Measurements from ENCODE around the gene BCR. TPM values are rescaled to one million over a fixed set of nuclear protein-coding genes. Genes with fewer than 3 reads are reported as not detected.
"Not testable (repeated sequence)": the region's sequence is repeated elsewhere in the genome, so short reads cannot be mapped to it uniquely, and the experiment has no call there.

BCR gene
- total and polyA plus RNA-seq, 2 donors (not counting 1 experiment from before 2014, with no cell fraction given), result 30.2 to 46.4 TPM

DNA sequence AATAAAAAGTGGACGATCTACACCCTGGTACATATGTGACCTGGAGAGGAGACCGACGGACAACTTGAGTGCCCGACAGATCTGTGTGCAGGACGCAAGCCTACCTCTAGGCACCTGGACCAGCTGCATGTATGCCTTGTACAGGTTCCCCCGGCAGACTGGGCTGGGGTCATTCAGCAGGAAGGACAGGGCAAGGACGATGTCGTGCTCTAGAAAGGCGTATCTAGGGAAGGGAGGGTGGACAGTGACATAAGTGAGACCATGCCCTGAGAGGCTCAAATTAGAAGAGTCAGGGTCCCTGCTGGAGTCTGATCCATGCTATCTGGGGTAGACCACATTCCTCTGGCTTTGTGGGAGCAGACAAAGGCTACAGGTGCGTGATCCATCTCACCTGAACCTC is 46.4 kb upstream of the BCR start:
- H3K27me3 ChIP-seq (replicated peaks in 1 of 4; ENCODE audit: control extremely low read depth in 1 of 4, control insufficient read depth in 3 of 4, insufficient read depth in 4 of 4, low read length in 3 of 4), result no peaks in the 10 kb centered on the region
- peaks cover 29% of the 10 kb centered on the region for H3K4me1 Mint-ChIP-seq
- H3K79me2 ChIP-seq (ENCODE audit: control insufficient read depth, insufficient read depth, low read length), result no peaks in the 10 kb centered on the region
- no peak overlapping the region for H2AFZ ChIP-seq (ENCODE audit: insufficient read depth, low read depth, low read length, poor library complexity, severe bottlenecking)
- H3K4me3 ChIP-seq (ENCODE audit: control extremely low read depth in 1 of 5, extremely low read depth in 1 of 5, insufficient read depth in 1 of 5, low read depth in 2 of 5, low read length in 4 of 5), result no peak overlapping the region
- H3K4me2 ChIP-seq (replicated peaks; ENCODE audit: low read depth, low read length, poor library complexity, severe bottlenecking), result no peak overlapping the region
- WGBS (ENCODE audit: insufficient coverage), result 98% methylated on average over 10 of the region's 10 CpGs
- H3K4me1 ChIP-seq (ENCODE audit: control insufficient read depth in 2 of 2, insufficient read depth in 2 of 2, low read length in 2 of 2), result peaks cover 26 to 31% of the 10 kb centered on the region in 2 donors
- no peak overlapping the region for H3K4me3 Mint-ChIP-seq
- no peaks in the 10 kb centered on the region for H3K9me3 ChIP-seq (ENCODE audit: control extremely low read depth in 1 of 3, control insufficient read depth in 2 of 3, insufficient read depth in 1 of 3, low read length in 2 of 3)
- no peak for DNase-seq
- no peak overlapping the region for H3K27ac Mint-ChIP-seq
- ChIA-PET POLR2A (no interaction called here), CTCF (interaction anchor here (0.8 to 17.0 kb wide), 4 partner anchors 19 to 176 kb away, joined by 3 to 556 read pairs (median 4); no protein-coding TSS in a partner anchor)
- H3K36me3 ChIP-seq (replicated peaks in 1 of 2; ENCODE audit: control extremely low read depth in 1 of 2, control insufficient read depth in 1 of 2, extremely low read depth in 1 of 2, insufficient read depth in 2 of 2, low read length in 1 of 2), result no peaks in the 10 kb centered on the region
- H3K27ac ChIP-seq (ENCODE audit: low read length in 2 of 2), result no peak overlapping the region
- no peak for ATAC-seq (ENCODE audit: low read depth)
- intact Hi-C loops (cut with micrococcal nuclease), result loop anchor here (10.0 kb wide), 1 partner anchor 79 kb away; no protein-coding TSS in a partner anchor
- no peaks in the 10 kb centered on the region for H4K20me1 ChIP-seq (ENCODE audit: control insufficient read depth, insufficient read depth, low read length, poor library complexity, severe bottlenecking)
- TF ChIP-seq, protein P1, sequence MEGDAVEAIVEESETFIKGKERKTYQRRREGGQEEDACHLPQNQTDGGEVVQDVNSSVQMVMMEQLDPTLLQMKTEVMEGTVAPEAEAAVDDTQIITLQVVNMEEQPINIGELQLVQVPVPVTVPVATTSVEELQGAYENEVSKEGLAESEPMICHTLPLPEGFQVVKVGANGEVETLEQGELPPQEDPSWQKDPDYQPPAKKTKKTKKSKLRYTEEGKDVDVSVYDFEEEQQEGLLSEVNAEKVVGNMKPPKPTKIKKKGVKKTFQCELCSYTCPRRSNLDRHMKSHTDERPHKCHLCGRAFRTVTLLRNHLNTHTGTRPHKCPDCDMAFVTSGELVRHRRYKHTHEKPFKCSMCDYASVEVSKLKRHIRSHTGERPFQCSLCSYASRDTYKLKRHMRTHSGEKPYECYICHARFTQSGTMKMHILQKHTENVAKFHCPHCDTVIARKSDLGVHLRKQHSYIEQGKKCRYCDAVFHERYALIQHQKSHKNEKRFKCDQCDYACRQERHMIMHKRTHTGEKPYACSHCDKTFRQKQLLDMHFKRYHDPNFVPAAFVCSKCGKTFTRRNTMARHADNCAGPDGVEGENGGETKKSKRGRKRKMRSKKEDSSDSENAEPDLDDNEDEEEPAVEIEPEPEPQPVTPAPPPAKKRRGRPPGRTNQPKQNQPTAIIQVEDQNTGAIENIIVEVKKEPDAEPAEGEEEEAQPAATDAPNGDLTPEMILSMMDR (IDR thresholded peaks at IDR 0.05), result no peak
- TF ChIP-seq EZH2 (IDR thresholded peaks at IDR 0.05; ENCODE audit: borderline replicate concordance, insufficient read depth, low read depth, low read length, poor library complexity, severe bottlenecking), result no peak
- no peaks in the 10 kb centered on the region for H3K9me3 Mint-ChIP-seq (ENCODE audit: insufficient read depth)
- no peak overlapping the region for H3K9ac ChIP-seq (ENCODE audit: low read length)
- no peaks in the 10 kb centered on the region for H3K27me3 Mint-ChIP-seq

GRCh38 chr22:23136991-23137390 is 43.3 kb upstream of the BCR start:
- H3K27me3 ChIP-seq (replicated peaks in 1 of 4; ENCODE audit: control extremely low read depth in 1 of 4, control insufficient read depth in 3 of 4, insufficient read depth in 4 of 4, low read length in 3 of 4); H4K20me1 ChIP-seq (ENCODE audit: control insufficient read depth, insufficient read depth, low read length, poor library complexity, severe bottlenecking); H3K9me3 Mint-ChIP-seq (ENCODE audit: insufficient read depth); H3K27me3 Mint-ChIP-seq; ATAC-seq (ENCODE audit: low read depth); H3K4me3 ChIP-seq (ENCODE audit: control extremely low read depth in 1 of 5, extremely low read depth in 1 of 5, insufficient read depth in 1 of 5, low read depth in 2 of 5, low read length in 4 of 5); H3K9ac ChIP-seq (ENCODE audit: low read length); H3K9me3 ChIP-seq (ENCODE audit: control extremely low read depth in 1 of 3, control insufficient read depth in 2 of 3, insufficient read depth in 1 of 3, low read length in 2 of 3); POLR2A ChIA-PET; H3K79me2 ChIP-seq (ENCODE audit: control insufficient read depth, insufficient read depth, low read length); H2AFZ ChIP-seq (ENCODE audit: insufficient read depth, low read depth, low read length, poor library complexity, severe bottlenecking); DNase-seq; H3K36me3 ChIP-seq (replicated peaks in 1 of 2; ENCODE audit: control extremely low read depth in 1 of 2, control insufficient read depth in 1 of 2, extremely low read depth in 1 of 2, insufficient read depth in 2 of 2, low read length in 1 of 2); H3K4me3 Mint-ChIP-seq: not testable (repeated sequence)
- Histone ChIP-seq H3K27ac (ENCODE audit: low read length in 2 of 2) (peak overlapping the region; percentile 89 to 91), H3K4me2 (replicated peaks; ENCODE audit: low read depth, low read length, poor library complexity, severe bottlenecking) (peak overlapping the region; percentile 55), H3K4me1 (ENCODE audit: control insufficient read depth in 2 of 2, insufficient read depth in 2 of 2, low read length in 2 of 2) (peaks cover 50 to 61% of the 10 kb centered on the region in 2 donors)
- intact Hi-C loops (cut with micrococcal nuclease), result loop anchor here (10.0 kb wide), 1 partner anchor 82 kb away; no protein-coding TSS in a partner anchor
- 17% methylated on average over 1 of the region's 4 CpGs for WGBS (ENCODE audit: insufficient coverage)
- Mint-ChIP-seq H3K4me1 (peaks cover 44% of the 10 kb centered on the region), H3K27ac (peak overlapping the region; percentile 10)
- CTCF ChIA-PET, result interaction anchor here (0.6 to 17.0 kb wide), 6 partner anchors 8 to 179 kb away, joined by 3 to 556 read pairs (median 10); no protein-coding TSS in a partner anchor

Data from B cell (primary cell).